NCI-H69 (cell line): ENCODE data around the gene LKAAEAR1.

Source experiments
- DNase-seq: peaks from one replicate; lab custom pipeline; 2025; lab: John Stamatoyannopoulos, UW

Gene LKAAEAR1

GRCh38 chr20:64110411-64111068 lies 26.3 kb upstream of the LKAAEAR1 start:
- no peak for DNase-seq

- no peak for DNase-seq
These were observed 25.7 kb upstream of the LKAAEAR1 start for GRCh38 chr20:64109831-64110391.

GRCh38 chr20:64108731-64109681 lies 24.8 kb upstream of the LKAAEAR1 start:
- no peak for DNase-seq

- DNase-seq: no peak
These were observed 23.7 kb upstream of the LKAAEAR1 start for GRCh38 chr20:64107736-64108457.

GRCh38 chr20:64106981-64107735 lies 23.0 kb upstream of the LKAAEAR1 start, which contains the start of gene NPBWR2:
TSS of gene NPBWR2 (minus strand) at chr20:64107565. CDS start at chr20:64106831, 734 bp downstream.
- no peak for DNase-seq

GRCh38 chr20:64106435-64106961 lies 22.3 kb upstream of the LKAAEAR1 start:
- no peak for DNase-seq

GRCh38 chr20:64105846-64106434 lies 21.7 kb upstream of the LKAAEAR1 start:
- DNase-seq: no peak

GRCh38 chr20:64104667-64105451 lies 20.7 kb upstream of the LKAAEAR1 start:
- DNase-seq: no peak

- no peak for DNase-seq
These were observed 19.9 kb upstream of the LKAAEAR1 start for GRCh38 chr20:64103871-64104666.

GRCh38 chr20:64102647-64103354 lies 18.6 kb upstream of the LKAAEAR1 start:
- DNase-seq: peak; percentile 76

GRCh38 chr20:64101731-64102621 lies 17.8 kb upstream of the LKAAEAR1 start:
- peak; percentile 69 for DNase-seq

- DNase-seq: no peak
These were observed 16.9 kb upstream of the LKAAEAR1 start for GRCh38 chr20:64100946-64101688.

- DNase-seq: no peak
These were observed 16.3 kb upstream of the LKAAEAR1 start for GRCh38 chr20:64100566-64100888.

- peak; percentile 66 for DNase-seq
These were observed 15.8 kb upstream of the LKAAEAR1 start for GRCh38 chr20:64099880-64100565.

GRCh38 chr20:64099086-64099786 lies 15.0 kb upstream of the LKAAEAR1 start:
- DNase-seq: peak; percentile 63
